Measurements from ENCODE around the gene SGO2. TPM values are rescaled to one million over a fixed set of nuclear protein-coding genes. Genes with fewer than 3 reads are reported as not detected.
A peak's percentile ranks its signal among the peaks of the same experiment; 100 is the strongest.

The SGO2 gene
- total and polyA plus RNA-seq, 9 of the 15 experiments (the other 6 are each of a cell fraction or from before 2014, with no cell fraction given) = 14.5 to 25.9 (median 16.6) TPM

DNA sequence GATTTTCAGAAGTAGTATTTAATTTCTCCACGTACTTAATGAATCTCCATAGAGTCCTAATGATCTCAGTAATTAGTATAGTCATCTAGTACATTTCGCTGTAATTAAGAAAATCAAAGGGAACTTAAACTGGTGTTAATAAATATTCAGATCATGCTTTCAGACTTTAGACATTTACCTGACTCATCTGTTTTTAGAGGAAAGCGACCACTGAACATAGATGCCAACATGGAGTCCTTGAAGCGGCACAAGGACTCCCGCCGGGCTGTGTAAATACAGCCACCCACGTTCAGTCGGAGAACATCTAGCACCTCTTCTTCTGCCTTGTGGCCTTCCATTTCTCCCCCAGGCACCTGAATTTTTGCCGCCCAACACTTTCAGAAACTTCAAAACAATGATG is 19.3 kb upstream of the SGO2 start:
- no TSS peak for BruUV-seq (replicated peaks)
- Histone ChIP-seq H3K4me1 (replicated peaks in 1 of 2; ENCODE audit: control insufficient read depth in 2 of 2, insufficient read depth in 2 of 2, low read length in 2 of 2) (peaks cover 0 to 4% of the 10 kb centered on the region in 2 experiments; a peak in 1 of 5 replicates), H3K27ac (ENCODE audit: extremely low read depth, low read depth, low read length) (no peak overlapping the region), H3K79me2 (ENCODE audit: control insufficient read depth, insufficient read depth, low read length) (peaks cover 7% of the 10 kb centered on the region; the same call in 2 of the 3 replicates), H3K36me3 (ENCODE audit: control insufficient read depth, insufficient read depth, low read length) (no peaks in the 10 kb centered on the region), H3K4me3 (no peak overlapping the region), H4K20me1 (replicated peaks; ENCODE audit: control insufficient read depth, insufficient read depth, low read length) (no peaks in the 10 kb centered on the region), H2AFZ (ENCODE audit: low read depth, low read length) (no peak overlapping the region), H3K9ac (ENCODE audit: insufficient read depth in 1 of 2, low read depth in 2 of 2, low read length in 2 of 2) (no peak overlapping the region), H3K9me3 (replicated peaks; ENCODE audit: control insufficient read depth, insufficient read depth, low read depth, low read length) (no peaks in the 10 kb centered on the region), H3K27me3 (ENCODE audit: control insufficient read depth in 2 of 2, insufficient read depth in 2 of 2, low read length in 2 of 2) (no peaks in the 10 kb centered on the region), H3K4me2 (ENCODE audit: insufficient read depth, low read length) (no peak overlapping the region), H3K9me1 (ENCODE audit: control insufficient read depth, insufficient read depth, low read length) (no peaks in the 10 kb centered on the region)
- DNase-seq (ENCODE audit: extremely low read depth in 1 of 4, low spot score in 3 of 4) = no peak
- CTCF ChIA-PET (ENCODE audit: low intra/inter-chr PET ratio) = no interaction called here
- in situ Hi-C loops (cut with MboI) = no loop called here
- FAIRE-seq = no peak
- no peak for ATAC-seq
- intact Hi-C loops (cut with micrococcal nuclease) = no loop called here
- POLR2A ChIA-PET = no interaction called here
- WGBS (ENCODE audit: insufficient coverage, low coverage, missing lambda C conversion rate) = 82% methylated on average over 8 of the region's 9 CpGs
- TF ChIP-seq C11orf30 (IDR thresholded peaks at IDR 0.05; ENCODE audit: low read depth) (peak; percentile 15; the same call in 1 of the 2 replicates), SETDB1 (IDR thresholded peaks at IDR 0.05; ENCODE audit: low read length) (no peak), ZNF316 (IDR thresholded peaks at IDR 0.05) (peak; percentile 57; the same call in 1 of the 2 replicates)

DNA sequence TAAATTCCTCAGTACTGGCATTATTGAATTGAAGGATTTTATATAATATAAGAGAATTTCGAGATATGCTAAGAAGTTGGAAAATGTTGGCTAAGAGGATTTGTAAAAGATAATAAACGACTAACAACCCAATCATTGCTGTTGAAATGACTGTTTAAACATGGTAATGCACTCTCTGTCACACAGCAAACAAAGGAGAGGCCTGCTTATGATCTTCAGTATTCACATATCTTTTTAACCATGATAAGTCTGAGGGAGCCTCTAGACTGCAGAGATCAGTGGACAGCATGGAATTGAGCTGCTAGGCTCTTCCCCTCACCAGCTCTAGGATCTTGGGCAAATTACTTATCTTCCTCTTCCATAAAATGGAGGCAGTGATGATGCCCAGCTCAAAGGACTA is 18.8 kb upstream of the SGO2 start:
- no peaks in the 10 kb centered on the region for H3K27me3 ChIP-seq (ENCODE audit: control insufficient read depth in 2 of 2, insufficient read depth in 2 of 2, low read length in 2 of 2)
- peaks cover 0 to 4% of the 10 kb centered on the region in 2 experiments; a peak in 1 of 5 replicates for H3K4me1 ChIP-seq (replicated peaks in 1 of 2; ENCODE audit: control insufficient read depth in 2 of 2, insufficient read depth in 2 of 2, low read length in 2 of 2)
- DNase-seq (ENCODE audit: extremely low read depth in 1 of 4, low spot score in 3 of 4) (no peak), ATAC-seq (no peak), FAIRE-seq (no peak)
- TF ChIP-seq RBFOX2 (IDR thresholded peaks at IDR 0.05; ENCODE audit: low read depth, low read length) (no peak), ZNF695 (CRISPR knock-in tag; IDR thresholded peaks at IDR 0.05) (no peak), ZNF224 (CRISPR knock-in tag; IDR thresholded peaks at IDR 0.05) (no peak), NR1H2 (CRISPR knock-in tag; IDR thresholded peaks at IDR 0.05) (no peak), TAF15 (IDR thresholded peaks at IDR 0.05; ENCODE audit: low read depth, low read length) (no peak), COPS2 (conservative IDR thresholded peaks at IDR 0.05) (no peak)
- TF ChIP-seq, protein P1, sequence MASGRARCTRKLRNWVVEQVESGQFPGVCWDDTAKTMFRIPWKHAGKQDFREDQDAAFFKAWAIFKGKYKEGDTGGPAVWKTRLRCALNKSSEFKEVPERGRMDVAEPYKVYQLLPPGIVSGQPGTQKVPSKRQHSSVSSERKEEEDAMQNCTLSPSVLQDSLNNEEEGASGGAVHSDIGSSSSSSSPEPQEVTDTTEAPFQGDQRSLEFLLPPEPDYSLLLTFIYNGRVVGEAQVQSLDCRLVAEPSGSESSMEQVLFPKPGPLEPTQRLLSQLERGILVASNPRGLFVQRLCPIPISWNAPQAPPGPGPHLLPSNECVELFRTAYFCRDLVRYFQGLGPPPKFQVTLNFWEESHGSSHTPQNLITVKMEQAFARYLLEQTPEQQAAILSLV (tag; IDR thresholded peaks at IDR 0.05) = no peak
- no peak overlapping the region for H3K4me2 ChIP-seq (ENCODE audit: insufficient read depth, low read length)
- H3K27ac ChIP-seq (ENCODE audit: extremely low read depth, low read depth, low read length) = no peak overlapping the region
- POLR2A ChIA-PET = interaction anchor here (0.7 kb wide), 1 partner anchor 341 kb away, joined by 3 read pairs; no protein-coding TSS in a partner anchor
- 42% methylated on average over 2 of the region's 2 CpGs for whole genome bisulfite sequencing (ENCODE audit: insufficient coverage, low coverage, missing lambda C conversion rate)
- H3K9ac ChIP-seq (ENCODE audit: insufficient read depth in 1 of 2, low read depth in 2 of 2, low read length in 2 of 2) = no peak overlapping the region
- no peaks in the 10 kb centered on the region for H3K9me1 ChIP-seq (ENCODE audit: control insufficient read depth, insufficient read depth, low read length)
- no TSS peak for BruUV-seq (replicated peaks)
- intact Hi-C loops (cut with micrococcal nuclease) = no loop called here
- peaks cover 7% of the 10 kb centered on the region; the same call in 2 of the 3 replicates for H3K79me2 ChIP-seq (ENCODE audit: control insufficient read depth, insufficient read depth, low read length)
- H4K20me1 ChIP-seq (replicated peaks; ENCODE audit: control insufficient read depth, insufficient read depth, low read length) = no peaks in the 10 kb centered on the region
- H2AFZ ChIP-seq (ENCODE audit: low read depth, low read length) = no peak overlapping the region
- in situ Hi-C loops (cut with MboI) = no loop called here
- CTCF ChIA-PET (ENCODE audit: low intra/inter-chr PET ratio) = no interaction called here
- no peak overlapping the region for H3K4me3 ChIP-seq
- no peaks in the 10 kb centered on the region for H3K36me3 ChIP-seq (ENCODE audit: control insufficient read depth, insufficient read depth, low read length)
- no peaks in the 10 kb centered on the region for H3K9me3 ChIP-seq (replicated peaks; ENCODE audit: control insufficient read depth, insufficient read depth, low read depth, low read length)

Data from K562 (cell line).